Breast epithelium (tissue), 3 donors: ENCODE data around the gene SNX5.

Source experiments
- POLR2A ChIP-seq: fragments of 450-650 bp; IDR thresholded peaks from one replicate; pipeline ENCODE4 v1.6.1; 2016; ENCODE audit warnings: antibody characterized with exemption, mild to moderate bottlenecking, moderate library complexity
- TF ChIP-seq, protein P1 (sequence below), 3 donors: fragments of 450-650 bp; IDR thresholded peaks; one replicate each; pipeline ENCODE4 v1.5.1; 2016 to 2017; ENCODE audit warnings: antibody characterized with exemption in 3 of 3, mild to moderate bottlenecking in 3 of 3, moderate library complexity in 3 of 3

- TF ChIP-seq, protein P1, sequence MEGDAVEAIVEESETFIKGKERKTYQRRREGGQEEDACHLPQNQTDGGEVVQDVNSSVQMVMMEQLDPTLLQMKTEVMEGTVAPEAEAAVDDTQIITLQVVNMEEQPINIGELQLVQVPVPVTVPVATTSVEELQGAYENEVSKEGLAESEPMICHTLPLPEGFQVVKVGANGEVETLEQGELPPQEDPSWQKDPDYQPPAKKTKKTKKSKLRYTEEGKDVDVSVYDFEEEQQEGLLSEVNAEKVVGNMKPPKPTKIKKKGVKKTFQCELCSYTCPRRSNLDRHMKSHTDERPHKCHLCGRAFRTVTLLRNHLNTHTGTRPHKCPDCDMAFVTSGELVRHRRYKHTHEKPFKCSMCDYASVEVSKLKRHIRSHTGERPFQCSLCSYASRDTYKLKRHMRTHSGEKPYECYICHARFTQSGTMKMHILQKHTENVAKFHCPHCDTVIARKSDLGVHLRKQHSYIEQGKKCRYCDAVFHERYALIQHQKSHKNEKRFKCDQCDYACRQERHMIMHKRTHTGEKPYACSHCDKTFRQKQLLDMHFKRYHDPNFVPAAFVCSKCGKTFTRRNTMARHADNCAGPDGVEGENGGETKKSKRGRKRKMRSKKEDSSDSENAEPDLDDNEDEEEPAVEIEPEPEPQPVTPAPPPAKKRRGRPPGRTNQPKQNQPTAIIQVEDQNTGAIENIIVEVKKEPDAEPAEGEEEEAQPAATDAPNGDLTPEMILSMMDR (IDR thresholded peaks at IDR 0.05), result no peak
- TF ChIP-seq POLR2A, result no peak
Observed at GRCh38 chr20:17963114-17963897, 5.3 kb downstream of the SNX5 start.
